RWPE2 (cell line): Measurements from ENCODE around the gene GDF10.

Experiments
- ATAC-seq: fragments of 200-7000 bp; cut with Tn5 transposase; 3 replicates; pipeline ENCODE4 v1.9.1; 2021; ENCODE audit warnings: low read depth
- DNase-seq: peaks from one replicate; pipeline ENCODE4 v3.0.0-alpha.2; 2020; ENCODE audit warnings: low spot score
- H3K27ac ChIP-seq: fragments of 450-650 bp; 2 replicates; pipeline ENCODE4 v1.5.1; 2017; ENCODE audit warnings: mild to moderate bottlenecking; ENCODE audit not compliant: poor library complexity, severe bottlenecking
- H3K27me3 ChIP-seq: fragments of 250-450 bp; sonication (Bioruptor Pico); 2 replicates; pipeline ENCODE4 v1.5.1; 2021; ENCODE audit warnings: mild to moderate bottlenecking, moderate library complexity; ENCODE audit not compliant: insufficient read depth, poor library complexity, severe bottlenecking
- H3K36me3 ChIP-seq: fragments of 250-450 bp; sonication (Bioruptor Pico); 2 replicates; pipeline ENCODE4 v1.5.1; 2020; ENCODE audit warnings: low read depth, mild to moderate bottlenecking, moderate library complexity
- H3K4me1 ChIP-seq: fragments of 250-450 bp; sonication (Bioruptor Pico); 2 replicates; pipeline ENCODE4 v1.5.1; 2021; ENCODE audit warnings: mild to moderate bottlenecking, moderate library complexity; ENCODE audit not compliant: insufficient read depth, poor library complexity, severe bottlenecking
- H3K4me3 ChIP-seq: fragments of 250-450 bp; sonication (Bioruptor Pico); 2 replicates; pipeline ENCODE4 v1.5.1; 2021; ENCODE audit warnings: mild to moderate bottlenecking, moderate library complexity; ENCODE audit not compliant: severe bottlenecking
- H3K9me3 ChIP-seq: fragments of 250-450 bp; sonication (Bioruptor Pico); 2 replicates; pipeline ENCODE4 v1.5.1; 2021; ENCODE audit warnings: mild to moderate bottlenecking, moderate library complexity; ENCODE audit not compliant: severe bottlenecking
- CTCF ChIP-seq: fragments of 450-650 bp; IDR thresholded peaks from one replicate; pipeline ENCODE4 v1.5.1; 2017; ENCODE audit warnings: mild to moderate bottlenecking, moderate library complexity; ENCODE audit not compliant: poor library complexity, severe bottlenecking

GDF10 gene

GRCh38 chr10:47354900-47355299 is 54.9 kb downstream of the GDF10 start:
- Histone ChIP-seq H3K9me3 (no peaks in the 10 kb centered on the region), H3K4me1 (no peaks in the 10 kb centered on the region), H3K27me3 (no peaks in the 10 kb centered on the region), H3K27ac (no peak overlapping the region), H3K4me3 (no peak overlapping the region), H3K36me3 (no peaks in the 10 kb centered on the region)
- DNase-seq, result no peak
- TF ChIP-seq CTCF, result no peak
- ATAC-seq, result no peak

DNA sequence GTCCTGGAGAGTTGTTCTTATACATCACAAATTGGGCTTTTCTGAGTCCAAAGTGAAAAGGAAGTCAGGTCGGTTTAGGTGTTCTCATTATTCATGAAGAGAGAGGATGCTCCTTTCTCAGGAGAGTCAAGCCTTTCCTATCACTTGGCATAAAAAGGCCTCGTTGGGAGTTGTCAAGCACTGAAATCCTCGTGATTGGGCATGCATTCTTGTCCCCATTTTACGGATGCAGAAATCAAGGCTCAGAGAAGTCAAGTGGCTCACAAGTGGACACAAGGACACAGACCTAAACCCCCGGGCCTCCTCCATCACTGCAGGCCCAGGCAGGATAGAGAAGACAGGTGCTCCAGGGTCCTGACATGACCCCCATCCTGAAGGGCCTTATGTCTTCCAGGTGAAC is 56.7 kb downstream of the GDF10 start:
- Histone ChIP-seq H3K27ac (no peak overlapping the region), H3K36me3 (no peaks in the 10 kb centered on the region), H3K27me3 (no peaks in the 10 kb centered on the region), H3K9me3 (no peaks in the 10 kb centered on the region), H3K4me3 (no peak overlapping the region), H3K4me1 (no peaks in the 10 kb centered on the region)
- ATAC-seq, result no peak
- DNase-seq, result no peak
- TF ChIP-seq CTCF, result no peak

DNA sequence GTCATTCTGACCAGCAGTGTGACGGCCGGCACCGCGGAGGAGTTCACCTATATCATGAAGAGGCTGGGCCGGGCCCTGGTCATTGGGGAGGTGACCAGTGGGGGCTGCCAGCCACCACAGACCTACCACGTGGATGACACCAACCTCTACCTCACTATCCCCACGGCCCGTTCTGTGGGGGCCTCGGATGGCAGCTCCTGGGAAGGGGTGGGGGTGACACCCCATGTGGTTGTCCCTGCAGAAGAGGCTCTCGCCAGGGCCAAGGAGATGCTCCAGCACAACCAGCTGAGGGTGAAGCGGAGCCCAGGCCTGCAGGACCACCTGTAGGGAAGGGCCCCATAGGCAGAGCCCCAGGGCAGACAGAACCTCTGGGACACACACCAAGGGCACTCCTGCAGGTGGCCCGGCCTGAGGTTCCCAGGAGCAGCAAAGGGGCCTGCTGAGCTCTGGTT is 57.2 kb downstream of the GDF10 start:
- ATAC-seq (no peak), DNase-seq (peak; percentile 47)
- H3K9me3 ChIP-seq, result no peaks in the 10 kb centered on the region
- no peak overlapping the region for H3K4me3 ChIP-seq
- no peak overlapping the region for H3K27ac ChIP-seq
- no peak for TF ChIP-seq CTCF
- H3K36me3 ChIP-seq, result no peaks in the 10 kb centered on the region
- no peaks in the 10 kb centered on the region for H3K4me1 ChIP-seq
- no peaks in the 10 kb centered on the region for H3K27me3 ChIP-seq

- no peaks in the 10 kb centered on the region for H3K9me3 ChIP-seq
- no peaks in the 10 kb centered on the region for H3K4me1 ChIP-seq
- H3K36me3 ChIP-seq, result no peaks in the 10 kb centered on the region
- no peak for ATAC-seq
- no peak for TF ChIP-seq CTCF
- H3K4me3 ChIP-seq, result no peak overlapping the region
- H3K27me3 ChIP-seq, result no peaks in the 10 kb centered on the region
- peak; percentile 12 for DNase-seq
- no peak overlapping the region for H3K27ac ChIP-seq
Observed at GRCh38 chr10:47357911-47358310, 57.9 kb downstream of the GDF10 start.

GRCh38 chr10:47358457-47358856 is 58.5 kb downstream of the GDF10 start:
- ATAC-seq, result no peak
- Histone ChIP-seq H3K27ac (no peak overlapping the region), H3K9me3 (no peaks in the 10 kb centered on the region), H3K4me3 (no peak overlapping the region), H3K36me3 (no peaks in the 10 kb centered on the region), H3K4me1 (no peaks in the 10 kb centered on the region), H3K27me3 (no peaks in the 10 kb centered on the region)
- no peak for TF ChIP-seq CTCF
- peak; percentile 18 for DNase-seq
